Fibroblast of mammary gland (primary cell): Measurements from ENCODE around the gene MYO15A.

Experiments used
- DNase-seq: peaks from one replicate; pipeline ENCODE4 v3.0.0-alpha.2; 2010; ENCODE audit warnings: low read depth
- H3K4me3 ChIP-seq: 2 replicates; pipeline ENCODE4 v1.5.1; 2011; ENCODE audit warnings: low read depth, mild to moderate bottlenecking, low read length, moderate library complexity; ENCODE audit not compliant: control insufficient read depth
- CTCF ChIP-seq: conservative IDR thresholded peaks from 2 replicates; pipeline ENCODE4 v1.5.1; 2011; ENCODE audit warnings: low read depth, low read length, inconsistent platforms; ENCODE audit not compliant: control insufficient read depth, insufficient read depth

MYO15A gene

GRCh38 chr17:18156171-18156975, 47.8 kb downstream of the MYO15A start:
- no peak overlapping the region for H3K4me3 ChIP-seq
- peak; percentile 52 for DNase-seq
- TF ChIP-seq CTCF = no peak

- H3K4me3 ChIP-seq = no peak overlapping the region
- TF ChIP-seq CTCF = no peak
- no peak for DNase-seq
These were observed 48.4 kb downstream of the MYO15A start for GRCh38 chr17:18156976-18157280.

GRCh38 chr17:18157354-18157985, 48.9 kb downstream of the MYO15A start:
- TF ChIP-seq CTCF = no peak
- DNase-seq = no peak
- H3K4me3 ChIP-seq = no peak overlapping the region

GRCh38 chr17:18158022-18158600, 49.6 kb downstream of the MYO15A start:
- H3K4me3 ChIP-seq = peak overlapping the region; percentile 38
- peak; percentile 94 for DNase-seq
- no peak for TF ChIP-seq CTCF

GRCh38 chr17:18159551-18160120, 51.1 kb downstream of the MYO15A start:
- TF ChIP-seq CTCF = no peak
- peak; percentile 72 for DNase-seq
- H3K4me3 ChIP-seq = no peak overlapping the region

- no peak for DNase-seq
- no peak for TF ChIP-seq CTCF
- no peak overlapping the region for H3K4me3 ChIP-seq
These were observed 51.7 kb downstream of the MYO15A start for GRCh38 chr17:18160128-18160856.
